ENCODE measurements around the gene SORCS3. TPM values are rescaled to one million over a fixed set of nuclear protein-coding genes. Genes with fewer than 3 reads are reported as not detected.

The SORCS3 gene
- total RNA-seq, 1 experiment from 2014 or later, result not detected

DNA sequence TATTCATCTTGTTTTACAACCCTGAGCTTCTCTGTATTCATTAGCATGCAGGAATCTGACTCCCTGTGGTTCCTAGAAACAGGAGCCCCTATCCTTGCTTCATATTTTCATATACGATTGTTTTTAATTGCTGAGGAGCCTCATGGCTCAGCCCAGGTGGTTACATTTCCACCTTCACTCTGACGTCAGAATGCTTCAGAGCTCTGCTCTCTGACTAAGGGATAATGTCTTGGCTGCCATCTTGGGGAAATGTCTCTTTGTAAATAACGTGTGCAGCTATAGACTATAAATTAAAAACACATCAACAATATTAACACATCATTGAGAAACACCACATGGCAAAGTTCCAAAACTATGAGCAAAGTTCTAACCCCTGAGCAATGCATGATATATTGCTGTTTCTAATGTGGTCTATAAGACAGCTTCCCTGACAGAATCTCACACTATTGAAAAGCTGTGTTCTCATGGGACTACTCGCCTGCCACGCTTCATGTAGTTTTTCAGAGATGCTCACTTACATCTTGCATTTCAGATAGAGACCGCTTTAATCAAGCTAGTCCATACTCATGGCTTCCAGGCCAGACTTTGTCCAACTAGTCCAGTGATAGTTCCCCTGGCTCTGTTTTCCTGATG lies 227.0 kb downstream of the SORCS3 start:
- Histone ChIP-seq H3K79me2 (ENCODE audit: insufficient read depth, low read length) (no peaks in the 10 kb centered on the region), H2AFZ (ENCODE audit: low read depth, low read length, poor library complexity, severe bottlenecking) (no peak overlapping the region), H3K4me3 (replicated peaks in 1 of 2; ENCODE audit: low read depth in 1 of 2, low read length in 2 of 2) (no peak overlapping the region), H3K9ac (ENCODE audit: low read length) (no peak overlapping the region), H3K36me3 (ENCODE audit: control insufficient read depth in 1 of 2, insufficient read depth in 2 of 2, low read length in 2 of 2) (no peaks in the 10 kb centered on the region), H3K27me3 (ENCODE audit: insufficient read depth, low read length) (peaks cover 62% of the 10 kb centered on the region), H3K9me3 (ENCODE audit: control insufficient read depth in 1 of 2, insufficient read depth in 1 of 2, low read depth in 1 of 2, low read length in 2 of 2) (no peaks in the 10 kb centered on the region), H3K4me1 (ENCODE audit: control insufficient read depth in 1 of 2, insufficient read depth in 2 of 2, low read length in 2 of 2) (no peaks in the 10 kb centered on the region), H3K27ac (ENCODE audit: low read depth, low read length) (no peak overlapping the region), H3K4me2 (ENCODE audit: low read length) (no peak overlapping the region), H3K9me2 (ENCODE audit: insufficient read depth) (no peaks in the 10 kb centered on the region), H4K20me1 (ENCODE audit: insufficient read depth) (no peaks in the 10 kb centered on the region)
- no TSS peak for BruUV-seq (replicated peaks)
- TF ChIP-seq ELF1 (IDR thresholded peaks at IDR 0.05; ENCODE audit: borderline replicate concordance, low read depth) (no peak), MAX (IDR thresholded peaks at IDR 0.05) (no peak), SRF (IDR thresholded peaks at IDR 0.05; ENCODE audit: low read depth) (no peak), POLR2AphosphoS5 (IDR thresholded peaks at IDR 0.05; ENCODE audit: low read depth, low read length) (no peak), SP1 (IDR thresholded peaks at IDR 0.05; ENCODE audit: low read depth) (no peak), JUND (IDR thresholded peaks at IDR 0.05) (no peak), EZH2phosphoT487 (IDR thresholded peaks at IDR 0.05; ENCODE audit: borderline replicate concordance) (no peak), ZNF274 (IDR thresholded peaks at IDR 0.05; ENCODE audit: low read depth, low read length) (no peak), SIN3A (IDR thresholded peaks at IDR 0.05; ENCODE audit: low read depth) (no peak), EGR1 (IDR thresholded peaks at IDR 0.05; ENCODE audit: low read depth) (no peak), CBX3 (IDR thresholded peaks at IDR 0.05; ENCODE audit: low read depth) (no peak), YY1 (IDR thresholded peaks at IDR 0.05; ENCODE audit: extremely low read depth, insufficient replicate concordance, low read depth, low read length) (no peak), CTCF (IDR thresholded peaks at IDR 0.05 in 2 of 3, conservative IDR thresholded peaks at IDR 0.05 in 1 of 3; ENCODE audit: borderline replicate concordance in 1 of 3, insufficient read depth in 1 of 3, low read depth in 2 of 3, low read length in 2 of 3) (no peak), TCF7L2 (IDR thresholded peaks at IDR 0.05; ENCODE audit: borderline replicate concordance, extremely low read depth, insufficient read depth, insufficient read length) (no peak), CEBPB (IDR thresholded peaks at IDR 0.05; ENCODE audit: low read depth) (no peak), POLR2A (IDR thresholded peaks at IDR 0.05; ENCODE audit: borderline replicate concordance, extremely low read depth, insufficient read depth, insufficient read length) (no peak), RAD21 (IDR thresholded peaks at IDR 0.05; ENCODE audit: low read depth) (no peak), ATF3 (IDR thresholded peaks at IDR 0.05) (no peak), EZH2 (IDR thresholded peaks at IDR 0.05) (no peak)
- ChIA-PET POLR2A (no interaction called here), CTCF (no interaction called here), RAD21 (ENCODE audit: low non-redundant PET in 1 of 2, low total read pairs in 2 of 2, uncharacterized antibody in 2 of 2, unreplicated experiment in 2 of 2) (no interaction called here)
- intact Hi-C loops (cut with micrococcal nuclease), result no loop called here
- ATAC-seq, result no peak
- DNase-seq (ENCODE audit: low read depth, low spot score), result no peak
